H1 (cell line): ENCODE results near the gene CBX2. TPM values are rescaled to one million over a fixed set of nuclear protein-coding genes. Genes with fewer than 3 reads are reported as not detected.

Source experiments
- CTCF ChIA-PET: fragments of 300-600 bp; sonication (Branson Sonifier 250); formaldehyde crosslinking; loops from one replicate; lab custom pipeline; 2021; ENCODE audit not compliant: partially characterized antibody; lab: Charles Lee
- POLR2A ChIA-PET: fragments of 300-600 bp; sonication (Branson Sonifier 250); formaldehyde crosslinking; loops from one replicate; lab custom pipeline; 2021; ENCODE audit warnings: inconsistent platforms; ENCODE audit not compliant: partially characterized antibody; lab: Charles Lee
- DNase-seq, 2 experiments: peaks; one replicate each; pipeline versions ENCODE4 v3.0.0 to v3.0.0-alpha.2; 2010 to 2022; ENCODE audit warnings: low spot score in 2 of 2, low read depth in 1 of 2, mixed read lengths in 1 of 2
- FAIRE-seq: peaks from 2 replicates; lab custom pipeline; 2011; peaks lifted over from hg19 to GRCh38; lab: Jason Lieb, UNC
- H2AFZ ChIP-seq: 2 replicates; pipeline ENCODE4 v1.8.1; 2012; ENCODE audit warnings: low read length, inconsistent platforms
- H2AK5ac ChIP-seq: 2 replicates; pipeline ENCODE4 v1.6.1; 2013; ENCODE audit warnings: low read depth, low read length
- H2BK120ac ChIP-seq: replicated peaks from 2 replicates; pipeline ENCODE3; 2013; ENCODE audit warnings: low read depth, low read length, inconsistent platforms
- H2BK12ac ChIP-seq: 2 replicates; pipeline ENCODE4 v1.6.1; 2013; ENCODE audit warnings: low read depth, low read length
- H2BK15ac ChIP-seq: 2 replicates; pipeline ENCODE4 v1.6.1; 2013; ENCODE audit warnings: low read length
- H2BK20ac ChIP-seq: 2 replicates; pipeline ENCODE4 v1.6.1; 2013; ENCODE audit warnings: low read length
- H2BK5ac ChIP-seq: 2 replicates; pipeline ENCODE4 v1.6.1; 2013; ENCODE audit warnings: low read depth, low read length
- H3K14ac ChIP-seq: 2 replicates; pipeline ENCODE4 v1.6.1; 2013; ENCODE audit warnings: inconsistent platforms; ENCODE audit not compliant: insufficient read length
- H3K18ac ChIP-seq: 2 replicates; pipeline ENCODE4 v1.6.1; 2013; ENCODE audit warnings: low read length; ENCODE audit errors: extremely low read depth
- H3K23ac ChIP-seq: 2 replicates; pipeline ENCODE4 v1.6.1; 2013; ENCODE audit warnings: inconsistent platforms; ENCODE audit not compliant: insufficient read length
- H3K23me2 ChIP-seq: 2 replicates; pipeline ENCODE4 v1.6.1; 2013; ENCODE audit warnings: low read depth, low read length
- H3K27ac ChIP-seq: 2 replicates; pipeline ENCODE4 v1.6.1; 2011; ENCODE audit warnings: low read depth, low read length, inconsistent platforms
- H3K27me3 ChIP-seq, 4 experiments: replicated peaks in 1 of 4; 1 replicate in 1 of 4; 2 replicates in 3 of 4; pipeline versions ENCODE4 v1.6.1 to v1.8.1; 2011 to 2013; ENCODE audit warnings: low read length in 3 of 4, mild to moderate bottlenecking in 3 of 4, inconsistent platforms in 2 of 4, mixed read lengths in 2 of 4, moderate library complexity in 1 of 4; ENCODE audit not compliant: control insufficient read depth in 3 of 4, insufficient read depth in 3 of 4; ENCODE audit errors: extremely low read depth in 1 of 4
- H3K36me3 ChIP-seq, 4 experiments: 2 replicates each; pipeline versions ENCODE4 v1.6.1 to v1.8.1; 2011 to 2013; ENCODE audit warnings: mild to moderate bottlenecking in 4 of 4, low read length in 3 of 4, moderate library complexity in 2 of 4, control low read depth in 1 of 4, inconsistent platforms in 1 of 4; ENCODE audit not compliant: insufficient read depth in 4 of 4, control insufficient read depth in 2 of 4
- H3K4ac ChIP-seq: replicated peaks from 2 replicates; pipeline ENCODE3; 2013; ENCODE audit warnings: low read length, low read depth, mixed read lengths, inconsistent platforms; ENCODE audit not compliant: insufficient read length
- H3K4me1 ChIP-seq, 4 experiments: replicated peaks in 1 of 4; 1 replicate in 1 of 4; 2 replicates in 3 of 4; pipeline versions ENCODE4 v1.6.1 to v1.8.1; 2011 to 2013; ENCODE audit warnings: low read length in 3 of 4, inconsistent platforms in 2 of 4, mixed read lengths in 1 of 4; ENCODE audit not compliant: insufficient read depth in 4 of 4, control insufficient read depth in 3 of 4
- H3K4me2 ChIP-seq, 2 experiments: 2 replicates each; pipeline versions ENCODE4 v1.6.1 to v1.8.1; 2011 to 2013; ENCODE audit warnings: low read depth in 2 of 2, low read length in 2 of 2, control low read depth in 1 of 2, inconsistent platforms in 1 of 2, mild to moderate bottlenecking in 1 of 2; ENCODE audit not compliant: insufficient read depth in 1 of 2
- H3K4me3 ChIP-seq, 4 experiments: fragments of 200-600, 300-600 bp in 1 of 4; sonication (generic), shearing (Covaris generic), sonication (Bioruptor Twin) in 1 of 4; 2 replicates each; pipeline versions ENCODE4 v1.5.1 to v1.8.1; 2011 to 2016; ENCODE audit warnings: low read length in 4 of 4, low read depth in 3 of 4, control low read depth in 2 of 4, inconsistent platforms in 2 of 4, mild to moderate bottlenecking in 2 of 4, mixed read lengths in 1 of 4, moderate library complexity in 1 of 4; ENCODE audit not compliant: insufficient read depth in 2 of 4; ENCODE audit errors: extremely low read depth in 1 of 4
- H3K56ac ChIP-seq: replicated peaks from 2 replicates; pipeline ENCODE3; 2013; ENCODE audit warnings: low read depth, mild to moderate bottlenecking, mixed read lengths, low read length, inconsistent platforms; ENCODE audit not compliant: insufficient read length
- H3K79me1 ChIP-seq: 2 replicates; pipeline ENCODE4 v1.6.1; 2013; ENCODE audit warnings: low read depth, low read length, control low read depth
- H3K79me2 ChIP-seq, 2 experiments: 2 replicates each; pipeline versions ENCODE4 v1.6.1 to v1.8.1; 2012 to 2013; ENCODE audit warnings: low read length in 2 of 2, mild to moderate bottlenecking in 2 of 2, inconsistent platforms in 1 of 2; ENCODE audit not compliant: insufficient read depth in 2 of 2, control insufficient read depth in 1 of 2
- H3K9ac ChIP-seq, 4 experiments: replicated peaks in 1 of 4; 1 replicate in 1 of 4; 2 replicates in 3 of 4; pipeline versions ENCODE4 v1.6.1 to v1.8.1; 2011 to 2013; ENCODE audit warnings: low read depth in 3 of 4, low read length in 3 of 4, control low read depth in 2 of 4, mild to moderate bottlenecking in 2 of 4, moderate library complexity in 2 of 4, inconsistent platforms in 1 of 4; ENCODE audit errors: extremely low read depth in 1 of 4
- H3K9me3 ChIP-seq, 2 experiments: 2 replicates each; pipeline versions ENCODE4 v1.6.1 to v1.8.1; 2012 to 2013; ENCODE audit warnings: mild to moderate bottlenecking in 2 of 2, moderate library complexity in 2 of 2, control low read depth in 1 of 2, inconsistent platforms in 1 of 2, low read depth in 1 of 2, low read length in 1 of 2, mixed read lengths in 1 of 2; ENCODE audit not compliant: insufficient read depth in 2 of 2
- H4K20me1 ChIP-seq, 2 experiments: replicated peaks in 1 of 2; 2 replicates each; pipeline versions ENCODE3 to v1.8.1; 2011 to 2013; ENCODE audit warnings: inconsistent platforms in 2 of 2, low read length in 2 of 2, mild to moderate bottlenecking in 1 of 2; ENCODE audit not compliant: insufficient read depth in 2 of 2, control insufficient read depth in 1 of 2
- H4K5ac ChIP-seq: 2 replicates; pipeline ENCODE4 v1.6.1; 2013; ENCODE audit warnings: low read length, low read depth, mixed read lengths, inconsistent platforms; ENCODE audit not compliant: insufficient read length
- H4K8ac ChIP-seq: 2 replicates; pipeline ENCODE4 v1.8.0; 2013; ENCODE audit warnings: mild to moderate bottlenecking, moderate library complexity, low read length, inconsistent platforms; ENCODE audit not compliant: insufficient read depth; ENCODE audit errors: extremely low read depth
- H4K91ac ChIP-seq: replicated peaks from 2 replicates; pipeline ENCODE3; 2013; ENCODE audit warnings: low read length, mixed read lengths, inconsistent platforms; ENCODE audit not compliant: insufficient read length
- ASH2L ChIP-seq: fragments of 200-600, 300-600 bp; sonication (generic); IDR thresholded peaks from one replicate; pipeline ENCODE4 v1.7.1; 2017; ENCODE audit warnings: low read length
- BACH1 ChIP-seq: IDR thresholded peaks from 2 replicates; pipeline ENCODE4 v1.6.1; 2012; ENCODE audit warnings: low read length, improper control_type of control experiment
- BCL11A ChIP-seq, 2 experiments: IDR thresholded peaks; one replicate each; pipeline ENCODE4 v1.6.1; 2011; ENCODE audit warnings: low read depth in 2 of 2, low read length in 2 of 2, mild to moderate bottlenecking in 2 of 2
- GABPA ChIP-seq: IDR thresholded peaks from 2 replicates; pipeline ENCODE4 v1.6.1; 2011; ENCODE audit warnings: mild to moderate bottlenecking, low read length, moderate library complexity, borderline replicate concordance; ENCODE audit not compliant: insufficient read depth
- HDAC6 ChIP-seq: IDR thresholded peaks from one replicate; pipeline ENCODE4 v1.7.1; 2012; ENCODE audit warnings: low read depth, mild to moderate bottlenecking, inconsistent platforms, low read length, moderate library complexity
- JUN ChIP-seq: IDR thresholded peaks from 2 replicates; pipeline ENCODE4 v1.6.1; 2011; ENCODE audit warnings: low read depth, mild to moderate bottlenecking, improper control_type of control experiment, low read length
- NRF1 ChIP-seq: IDR thresholded peaks from 2 replicates; pipeline ENCODE4 v1.6.1; 2011; ENCODE audit warnings: mild to moderate bottlenecking, low read depth, low read length, improper control_type of control experiment
- POU5F1 ChIP-seq: IDR thresholded peaks from 2 replicates; pipeline ENCODE4 v1.6.1; 2011; ENCODE audit warnings: low read depth, mild to moderate bottlenecking, low read length, moderate library complexity
- RAD21 ChIP-seq, 2 experiments: IDR thresholded peaks in 1 of 2; conservative IDR thresholded peaks in 1 of 2; 2 replicates each; pipeline ENCODE4 v1.6.1; 2011; ENCODE audit warnings: low read depth in 2 of 2, low read length in 2 of 2, improper control_type of control experiment in 1 of 2, inconsistent platforms in 1 of 2, mild to moderate bottlenecking in 1 of 2, moderate library complexity in 1 of 2
- SIX5 ChIP-seq: IDR thresholded peaks from 2 replicates; pipeline ENCODE4 v1.6.1; 2011; ENCODE audit warnings: mild to moderate bottlenecking, low read depth, low read length
- TBP ChIP-seq: IDR thresholded peaks from 2 replicates; pipeline ENCODE4 v1.6.1; 2011; ENCODE audit warnings: low read depth, low read length, improper control_type of control experiment
- TCF12 ChIP-seq: IDR thresholded peaks from 2 replicates; pipeline ENCODE4 v1.6.1; 2011; ENCODE audit warnings: low read depth, mild to moderate bottlenecking, low read length
- WGBS, 2 experiments: shearing (Covaris generic) in 1 of 2; methylation state at CpG; one replicate each; pipeline versions ENCODE4 v1.1.6 to v1.1.7; 2013 to 2015; ENCODE audit warnings: low lambda C conversion rate in 2 of 2, mixed read lengths in 2 of 2, inconsistent platforms in 1 of 2, low coverage in 1 of 2, missing lambda C conversion rate in 1 of 2; ENCODE audit not compliant: insufficient replicate concordance in 2 of 2, insufficient coverage in 1 of 2, insufficient read length in 1 of 2; ENCODE audit errors: extremely low coverage in 1 of 2, missing lambda C conversion rate in 1 of 2; 5-methylcytosine and 5-hydroxymethylcytosine counted together
- polyA plus RNA-seq, 7 experiments: library from polyadenylated mRNA; depleted of rRNA in 3 of 7; stranded (reverse) in 5 of 7; unstranded in 2 of 7; fragments of >200 nt in 5 of 7; fragments of 200-250 nt in 2 of 7; gene quantifications; 1 replicate in 5 of 7; 2 replicates in 1 of 7; 4 replicates in 1 of 7; pipeline versions ENCODE4 v1.2.1 to v1.2.3, GENCODE V29; 2011 to 2013; ENCODE audit warnings: missing spikeins in 2 of 7, mixed read lengths in 2 of 7
- total RNA-seq: library from RNA; stranded (reverse); fragmentation: NEBNext Ultra II Directional; extraction: Animal tissue kit (Norgen Biotek cat#: 25700); gene quantifications from 2 replicates; pipeline ENCODE4 v1.2.1, GENCODE V29; 2021
- TF ChIP-seq, protein P1 (sequence below): IDR thresholded peaks from 2 replicates; pipeline ENCODE4 v1.6.1; 2011; ENCODE audit warnings: low read depth, mild to moderate bottlenecking, low read length; ENCODE audit not compliant: insufficient read depth
- TF ChIP-seq, protein P2 (sequence below): IDR thresholded peaks from 2 replicates; pipeline ENCODE4 v1.6.1; 2012; ENCODE audit warnings: inconsistent platforms

CBX2 gene
- total and polyA plus RNA-seq, 2 of the 8 experiments (the other 6 are each of a cell fraction or from before 2014, with no cell fraction given) = 64.3 to 83.9 TPM

DNA sequence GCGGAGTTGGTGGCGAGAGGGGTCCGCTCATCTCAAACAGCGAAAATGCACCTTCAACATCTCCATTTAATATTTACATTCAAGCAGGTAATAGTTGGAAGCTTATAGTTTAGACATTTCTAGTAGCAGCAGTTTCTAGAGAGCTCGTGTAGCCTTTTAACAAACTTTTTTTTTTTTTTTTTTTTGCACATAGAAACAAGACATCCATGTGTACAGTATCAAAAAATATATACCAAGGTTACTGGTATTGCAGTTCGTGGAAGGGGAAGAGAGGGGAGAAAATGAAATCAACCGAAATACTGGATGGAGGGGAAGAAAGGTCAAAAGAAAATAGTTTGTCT, 55.1 kb downstream of the CBX2 start:
- Histone ChIP-seq H3K4me2 (peak overlapping the region; percentile 76 to 82; a peak in 3 of 4 replicates), H3K9ac (no peak overlapping the region)
- TF ChIP-seq, protein P1, sequence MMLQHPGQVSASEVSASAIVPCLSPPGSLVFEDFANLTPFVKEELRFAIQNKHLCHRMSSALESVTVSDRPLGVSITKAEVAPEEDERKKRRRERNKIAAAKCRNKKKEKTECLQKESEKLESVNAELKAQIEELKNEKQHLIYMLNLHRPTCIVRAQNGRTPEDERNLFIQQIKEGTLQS = no peak
- no peak for TF ChIP-seq POU5F1
- no peak for TF ChIP-seq TBP
- TF ChIP-seq TCF12 = no peak
- no peak for TF ChIP-seq RAD21 (IDR thresholded peaks at IDR 0.05 in 1 of 2, conservative IDR thresholded peaks at IDR 0.05 in 1 of 2; ENCODE audit: low read depth in 2 of 2, low read length in 2 of 2)
- no peak for TF ChIP-seq SIX5
- TF ChIP-seq HDAC6 = no peak
- TF ChIP-seq BCL11A (IDR thresholded peaks at IDR 0.05; ENCODE audit: low read depth in 2 of 2, low read length in 2 of 2) = no peak
- no peak for TF ChIP-seq NRF1
- TF ChIP-seq, protein P2, sequence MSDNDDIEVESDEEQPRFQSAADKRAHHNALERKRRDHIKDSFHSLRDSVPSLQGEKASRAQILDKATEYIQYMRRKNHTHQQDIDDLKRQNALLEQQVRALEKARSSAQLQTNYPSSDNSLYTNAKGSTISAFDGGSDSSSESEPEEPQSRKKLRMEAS = no peak
- no peak for TF ChIP-seq BACH1
- TF ChIP-seq ASH2L = no peak
- TF ChIP-seq GABPA = no peak
- no peak for TF ChIP-seq JUN

More for the DNA sequence above, 55.1 kb downstream of the CBX2 start:
- no peak overlapping the region for H3K56ac ChIP-seq
- DNase-seq (no peak), FAIRE-seq (no peak)
- no peak overlapping the region for H2BK120ac ChIP-seq
- peaks cover 0 to 4% (median 0%) of the 10 kb centered on the region in 4 experiments; a peak in 1 of 8 replicates for H3K36me3 ChIP-seq
- no peaks in the 10 kb centered on the region for H3K79me1 ChIP-seq
- no peak overlapping the region for H2AK5ac ChIP-seq
- H3K23ac ChIP-seq = no peak overlapping the region
- H3K4ac ChIP-seq = no peak overlapping the region
- H3K4me1 ChIP-seq = peaks cover 6 to 53% (median 35%) of the 10 kb centered on the region in 4 experiments
- H2BK5ac ChIP-seq = no peak overlapping the region
- no peak overlapping the region for H3K18ac ChIP-seq
- H3K27ac ChIP-seq = no peak overlapping the region
- ChIA-PET POLR2A (interaction anchor here (1.7 to 15.2 kb wide), 3 partner anchors 9 to 43 kb away, joined by 6 to 374 read pairs (median 17); no protein-coding TSS in a partner anchor), CTCF (interaction anchor here (1.0 to 24.7 kb wide), 9 partner anchors 9 to 121 kb away, joined by 3 to 576 read pairs (median 10); partner anchors contain the start of gene CBX8)
- no peak overlapping the region for H4K5ac ChIP-seq
- no peaks in the 10 kb centered on the region for H3K9me3 ChIP-seq
- H2BK12ac ChIP-seq = no peak overlapping the region
- H3K27me3 ChIP-seq = peaks cover 61 to 97% (median 94%) of the 10 kb centered on the region in 4 experiments
- H3K14ac ChIP-seq = no peak overlapping the region
- no peak overlapping the region for H4K8ac ChIP-seq
- H2BK15ac ChIP-seq = no peak overlapping the region
- no peak overlapping the region for H2BK20ac ChIP-seq
- peaks cover 15% of the 10 kb centered on the region; the same call in 1 of the 2 replicates for H3K23me2 ChIP-seq
- peaks cover 7 to 13% of the 10 kb centered on the region in 2 experiments for H4K20me1 ChIP-seq
- no peak overlapping the region for H2AFZ ChIP-seq
- H4K91ac ChIP-seq = no peak overlapping the region
- H3K4me3 ChIP-seq = peak overlapping the region in 1 of 4 experiments; percentile 59; a peak in 2 of 8 replicates
- WGBS, 2 experiments = 7% methylated on average over 7 of the region's 7 CpGs; no CpG with 5 or more reads in 1 of the 2 experiments
- no peaks in the 10 kb centered on the region for H3K79me2 ChIP-seq
